HEK293 (cell line): ENCODE results near the gene CLTB.

ENCODE experiments used
- CTCF ChIA-PET: fragments of 350-600 bp; formaldehyde crosslinking; extraction: SDS; loops from one replicate; lab custom pipeline; 2021; ENCODE audit warnings: antibody characterized with exemption; lab: Yijun Ruan, JAX
- POLR2A ChIA-PET: fragments of 300-600 bp; formaldehyde crosslinking; extraction: SDS; loops from one replicate; lab custom pipeline; 2020; ENCODE audit warnings: antibody characterized with exemption, inconsistent platforms; lab: Yijun Ruan, JAX
- H3K27ac ChIP-seq: fragments of 200-500 bp; sonication (Bioruptor generic); 2 replicates; pipeline ENCODE4 v1.5.1; 2014; ENCODE audit warnings: low read depth, low read length, control low read depth, inconsistent platforms; ENCODE audit errors: extremely low read depth
- H3K36me3 ChIP-seq, 2 experiments: fragments of 200-500 bp in 1 of 2; sonication (Bioruptor generic) in 1 of 2; 1 replicate in 1 of 2; 2 replicates in 1 of 2; pipeline ENCODE4 v1.5.1; 2014 to 2017; ENCODE audit warnings: inconsistent platforms in 2 of 2, low read length in 2 of 2; ENCODE audit not compliant: control insufficient read depth in 2 of 2, insufficient read depth in 1 of 2
- H3K4me1 ChIP-seq: fragments of 200-500 bp; sonication (Bioruptor generic); 2 replicates; pipeline ENCODE4 v1.5.1; 2014; ENCODE audit warnings: mild to moderate bottlenecking, low read length, inconsistent platforms; ENCODE audit not compliant: control insufficient read depth, insufficient read depth
- H3K4me3 ChIP-seq: 2 replicates; pipeline ENCODE4 v1.5.1; 2011; ENCODE audit warnings: low read depth, mild to moderate bottlenecking, control low read depth, low read length, moderate library complexity
- H3K9me3 ChIP-seq: fragments of 200-500 bp; sonication (Bioruptor generic); 2 replicates; pipeline ENCODE4 v1.5.1; 2014; ENCODE audit warnings: low read depth, low read length, inconsistent platforms; ENCODE audit not compliant: control insufficient read depth, insufficient read depth
- FEZF1 ChIP-seq: fragments of 450-650 bp; formaldehyde crosslinking; IDR thresholded peaks from 2 replicates; pipeline ENCODE4 v1.5.1; 2016; ENCODE audit warnings: missing biosample characterization, missing genetic modification characterization
- MEIS1 ChIP-seq: sonication (generic); formaldehyde crosslinking; IDR thresholded peaks from 2 replicates; pipeline ENCODE4 v1.8.1; 2022; ENCODE audit warnings: missing genetic modification reagents, mild to moderate bottlenecking, borderline replicate concordance
- OVOL3 ChIP-seq: fragments of 450-650 bp; formaldehyde crosslinking; IDR thresholded peaks from 2 replicates; pipeline ENCODE4 v1.5.1; 2016; ENCODE audit warnings: missing biosample characterization, missing genetic modification characterization
- SCRT2 ChIP-seq: fragments of 450-650 bp; formaldehyde crosslinking; IDR thresholded peaks from 2 replicates; pipeline ENCODE4 v1.5.1; 2016; ENCODE audit warnings: missing biosample characterization, missing genetic modification characterization
- SP7 ChIP-seq: fragments of 450-650 bp; formaldehyde crosslinking; IDR thresholded peaks from 2 replicates; pipeline ENCODE4 v1.5.1; 2016; ENCODE audit warnings: missing biosample characterization, missing genetic modification characterization
- YY1 ChIP-seq: fragments of 450-650 bp; formaldehyde crosslinking; IDR thresholded peaks from 2 replicates; pipeline ENCODE4 v1.5.1; 2018; ENCODE audit warnings: missing biosample characterization, missing genetic modification characterization
- ZBTB17 ChIP-seq: fragments of 450-650 bp; formaldehyde crosslinking; IDR thresholded peaks from 2 replicates; pipeline ENCODE4 v1.5.1; 2016; ENCODE audit warnings: missing biosample characterization, missing genetic modification characterization
- ZBTB7A ChIP-seq: fragments of 450-650 bp; formaldehyde crosslinking; IDR thresholded peaks from 2 replicates; pipeline ENCODE4 v1.5.1; 2016; ENCODE audit warnings: low read depth, missing biosample characterization, missing genetic modification characterization
- ZFP3 ChIP-seq: fragments of 450-650 bp; formaldehyde crosslinking; IDR thresholded peaks from 2 replicates; pipeline ENCODE4 v1.5.1; 2016; ENCODE audit warnings: low read depth, missing biosample characterization, missing genetic modification characterization
- ZFP69B ChIP-seq: fragments of 450-650 bp; formaldehyde crosslinking; IDR thresholded peaks from 2 replicates; pipeline ENCODE4 v1.5.1; 2016; ENCODE audit warnings: missing biosample characterization, missing genetic modification characterization
- ZNF155 ChIP-seq: fragments of 450-650 bp; formaldehyde crosslinking; IDR thresholded peaks from 2 replicates; pipeline ENCODE4 v1.5.1; 2016; ENCODE audit warnings: missing biosample characterization, missing genetic modification characterization
- ZNF2 ChIP-seq: fragments of 450-650 bp; formaldehyde crosslinking; IDR thresholded peaks from 2 replicates; pipeline ENCODE4 v1.5.1; 2016; ENCODE audit warnings: missing biosample characterization, missing genetic modification characterization
- ZNF223 ChIP-seq: fragments of 450-650 bp; formaldehyde crosslinking; IDR thresholded peaks from 2 replicates; pipeline ENCODE4 v1.5.1; 2016; ENCODE audit warnings: missing biosample characterization, missing genetic modification characterization
- ZNF324 ChIP-seq: fragments of 450-650 bp; formaldehyde crosslinking; IDR thresholded peaks from 2 replicates; pipeline ENCODE4 v1.5.1; 2016; ENCODE audit warnings: missing biosample characterization, missing genetic modification characterization
- ZNF335 ChIP-seq: fragments of 450-650 bp; formaldehyde crosslinking; conservative IDR thresholded peaks from 2 replicates; pipeline ENCODE4 v1.5.1; 2016; ENCODE audit warnings: missing biosample characterization, missing genetic modification characterization
- ZNF404 ChIP-seq: fragments of 450-650 bp; formaldehyde crosslinking; IDR thresholded peaks from 2 replicates; pipeline ENCODE4 v1.5.1; 2017; ENCODE audit warnings: missing biosample characterization, missing genetic modification characterization
- ZNF433 ChIP-seq: fragments of 450-650 bp; formaldehyde crosslinking; IDR thresholded peaks from 2 replicates; pipeline ENCODE4 v1.5.1; 2016; ENCODE audit warnings: missing biosample characterization, missing genetic modification characterization, low read depth
- ZNF449 ChIP-seq: fragments of 450-650 bp; formaldehyde crosslinking; IDR thresholded peaks from 2 replicates; pipeline ENCODE4 v1.5.1; 2017; ENCODE audit warnings: missing biosample characterization, mild to moderate bottlenecking, missing genetic modification characterization, moderate library complexity
- ZNF747 ChIP-seq: fragments of 450-650 bp; formaldehyde crosslinking; IDR thresholded peaks from 2 replicates; pipeline ENCODE4 v1.5.1; 2016; ENCODE audit warnings: missing biosample characterization, missing genetic modification characterization
- ZNF785 ChIP-seq: fragments of 450-650 bp; formaldehyde crosslinking; IDR thresholded peaks from 2 replicates; pipeline ENCODE4 v1.5.1; 2016; ENCODE audit warnings: missing biosample characterization, missing genetic modification characterization
- TF ChIP-seq, protein P1 (sequence below): fragments of 450-650 bp; IDR thresholded peaks from 2 replicates; pipeline ENCODE4 v1.5.1; 2018; ENCODE audit warnings: missing biosample characterization, missing genetic modification characterization
- TF ChIP-seq, protein P2 (sequence below): fragments of 450-650 bp; formaldehyde crosslinking; IDR thresholded peaks from 2 replicates; pipeline ENCODE4 v1.5.1; 2016; ENCODE audit warnings: missing biosample characterization, missing genetic modification characterization
- TF ChIP-seq, protein P3 (sequence below): fragments of 450-650 bp; formaldehyde crosslinking; IDR thresholded peaks from 2 replicates; pipeline ENCODE4 v1.5.1; 2016; ENCODE audit warnings: missing biosample characterization, missing genetic modification characterization
- TF ChIP-seq, protein P4 (sequence below): fragments of 450-650 bp; formaldehyde crosslinking; IDR thresholded peaks from 2 replicates; pipeline ENCODE4 v1.5.1; 2016; ENCODE audit warnings: missing biosample characterization, missing genetic modification characterization

CLTB gene

GRCh38 chr5:176415952-176416924, at the start of gene CLTB (continued):
- TF ChIP-seq SCRT2 (no peak), ZNF433 (tag by site-specific recombination) (no peak), ZNF785 (tag by site-specific recombination) (0 out of 2 replicates have a peak, but pooled peaks have one; percentile 40), ZFP69B (tag by site-specific recombination) (peak; percentile 77), MEIS1 (CRISPR knock-in tag) (peak; percentile 20; the same call in 1 of the 2 replicates), ZBTB17 (peak; percentile 18; the same call in 1 of the 2 replicates), ZNF449 (tag by site-specific recombination) (peak; percentile 54), YY1 (tag by site-specific recombination) (peak; percentile 58; the same call in 1 of the 2 replicates)
- TF ChIP-seq, protein P1, sequence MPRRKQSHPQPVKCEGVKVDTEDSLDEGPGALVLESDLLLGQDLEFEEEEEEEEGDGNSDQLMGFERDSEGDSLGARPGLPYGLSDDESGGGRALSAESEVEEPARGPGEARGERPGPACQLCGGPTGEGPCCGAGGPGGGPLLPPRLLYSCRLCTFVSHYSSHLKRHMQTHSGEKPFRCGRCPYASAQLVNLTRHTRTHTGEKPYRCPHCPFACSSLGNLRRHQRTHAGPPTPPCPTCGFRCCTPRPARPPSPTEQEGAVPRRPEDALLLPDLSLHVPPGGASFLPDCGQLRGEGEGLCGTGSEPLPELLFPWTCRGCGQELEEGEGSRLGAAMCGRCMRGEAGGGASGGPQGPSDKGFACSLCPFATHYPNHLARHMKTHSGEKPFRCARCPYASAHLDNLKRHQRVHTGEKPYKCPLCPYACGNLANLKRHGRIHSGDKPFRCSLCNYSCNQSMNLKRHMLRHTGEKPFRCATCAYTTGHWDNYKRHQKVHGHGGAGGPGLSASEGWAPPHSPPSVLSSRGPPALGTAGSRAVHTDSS (tag by site-specific recombination) = peak; percentile 18; the same call in 1 of the 2 replicates

DNA sequence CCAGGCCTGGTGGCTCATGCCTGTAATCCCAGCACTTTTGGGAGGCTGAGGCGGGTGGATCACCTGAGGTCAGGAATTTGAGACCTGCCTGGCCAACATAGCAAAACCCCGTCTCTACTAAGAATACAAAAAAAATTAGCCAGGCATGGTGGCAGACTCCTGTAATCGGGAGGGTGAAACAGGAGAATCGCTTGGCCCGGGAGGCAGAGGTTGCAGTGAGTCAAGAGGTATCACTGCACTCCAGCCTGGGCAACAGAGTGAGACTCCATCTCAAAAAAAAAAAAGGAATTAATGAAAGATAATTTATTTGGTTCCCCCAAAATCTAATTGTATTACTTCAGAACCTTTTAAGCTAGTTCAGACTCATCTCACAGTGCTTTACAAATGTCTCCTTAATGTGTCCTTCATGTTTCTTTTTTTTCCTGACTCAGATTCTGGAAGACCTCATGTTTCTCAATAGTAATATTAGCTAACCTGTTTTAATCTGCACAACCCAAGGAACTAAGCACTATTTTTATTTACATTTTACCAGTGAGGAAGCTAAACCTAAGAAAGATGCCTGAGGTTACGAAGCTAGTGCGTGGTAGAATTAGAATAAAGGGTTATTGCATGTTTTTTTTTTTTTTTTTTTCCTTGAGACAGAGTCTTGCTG, 46.9 kb upstream of the CLTB start:
- H3K4me3 ChIP-seq = no peak overlapping the region
- peaks cover 0 to 18% of the 10 kb centered on the region in 2 experiments; a peak in 1 of 3 replicates for H3K36me3 ChIP-seq
- CTCF ChIA-PET = interaction anchor here (0.6 to 1.0 kb wide), 2 partner anchors 16 to 137 kb away, joined by 3 read pairs; no protein-coding TSS in a partner anchor
- POLR2A ChIA-PET = no interaction called here
- H3K27ac ChIP-seq = no peak overlapping the region
- H3K4me1 ChIP-seq = peaks cover 11% of the 10 kb centered on the region; the same call in 1 of the 2 replicates
- no peaks in the 10 kb centered on the region for H3K9me3 ChIP-seq
- TF ChIP-seq ZFP3 (tag by site-specific recombination) (no peak), ZNF335 (tag by site-specific recombination) (no peak), ZNF155 (tag by site-specific recombination) (no peak), ZNF404 (tag by site-specific recombination) (no peak), ZNF747 (tag by site-specific recombination) (no peak), ZNF324 (tag by site-specific recombination) (no peak), FEZF1 (tag by site-specific recombination) (no peak), ZBTB7A (tag by site-specific recombination) (no peak), SP7 (tag by site-specific recombination) (no peak), ZNF223 (tag by site-specific recombination) (no peak), OVOL3 (no peak), ZNF449 (tag by site-specific recombination) (no peak), ZNF2 (no peak)
- TF ChIP-seq, protein P2, sequence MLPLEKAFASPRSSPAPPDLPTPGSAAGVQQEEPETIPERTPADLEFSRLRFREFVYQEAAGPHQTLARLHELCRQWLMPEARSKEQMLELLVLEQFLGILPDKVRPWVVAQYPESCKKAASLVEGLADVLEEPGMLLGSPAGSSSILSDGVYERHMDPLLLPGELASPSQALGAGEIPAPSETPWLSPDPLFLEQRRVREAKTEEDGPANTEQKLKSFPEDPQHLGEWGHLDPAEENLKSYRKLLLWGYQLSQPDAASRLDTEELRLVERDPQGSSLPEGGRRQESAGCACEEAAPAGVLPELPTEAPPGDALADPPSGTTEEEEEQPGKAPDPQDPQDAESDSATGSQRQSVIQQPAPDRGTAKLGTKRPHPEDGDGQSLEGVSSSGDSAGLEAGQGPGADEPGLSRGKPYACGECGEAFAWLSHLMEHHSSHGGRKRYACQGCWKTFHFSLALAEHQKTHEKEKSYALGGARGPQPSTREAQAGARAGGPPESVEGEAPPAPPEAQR (tag by site-specific recombination) = no peak
- TF ChIP-seq, protein P3, sequence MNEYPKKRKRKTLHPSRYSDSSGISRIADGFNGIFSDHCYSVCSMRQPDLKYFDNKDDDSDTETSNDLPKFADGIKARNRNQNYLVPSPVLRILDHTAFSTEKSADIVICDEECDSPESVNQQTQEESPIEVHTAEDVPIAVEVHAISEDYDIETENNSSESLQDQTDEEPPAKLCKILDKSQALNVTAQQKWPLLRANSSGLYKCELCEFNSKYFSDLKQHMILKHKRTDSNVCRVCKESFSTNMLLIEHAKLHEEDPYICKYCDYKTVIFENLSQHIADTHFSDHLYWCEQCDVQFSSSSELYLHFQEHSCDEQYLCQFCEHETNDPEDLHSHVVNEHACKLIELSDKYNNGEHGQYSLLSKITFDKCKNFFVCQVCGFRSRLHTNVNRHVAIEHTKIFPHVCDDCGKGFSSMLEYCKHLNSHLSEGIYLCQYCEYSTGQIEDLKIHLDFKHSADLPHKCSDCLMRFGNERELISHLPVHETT (tag by site-specific recombination) = no peak
- TF ChIP-seq, protein P4, sequence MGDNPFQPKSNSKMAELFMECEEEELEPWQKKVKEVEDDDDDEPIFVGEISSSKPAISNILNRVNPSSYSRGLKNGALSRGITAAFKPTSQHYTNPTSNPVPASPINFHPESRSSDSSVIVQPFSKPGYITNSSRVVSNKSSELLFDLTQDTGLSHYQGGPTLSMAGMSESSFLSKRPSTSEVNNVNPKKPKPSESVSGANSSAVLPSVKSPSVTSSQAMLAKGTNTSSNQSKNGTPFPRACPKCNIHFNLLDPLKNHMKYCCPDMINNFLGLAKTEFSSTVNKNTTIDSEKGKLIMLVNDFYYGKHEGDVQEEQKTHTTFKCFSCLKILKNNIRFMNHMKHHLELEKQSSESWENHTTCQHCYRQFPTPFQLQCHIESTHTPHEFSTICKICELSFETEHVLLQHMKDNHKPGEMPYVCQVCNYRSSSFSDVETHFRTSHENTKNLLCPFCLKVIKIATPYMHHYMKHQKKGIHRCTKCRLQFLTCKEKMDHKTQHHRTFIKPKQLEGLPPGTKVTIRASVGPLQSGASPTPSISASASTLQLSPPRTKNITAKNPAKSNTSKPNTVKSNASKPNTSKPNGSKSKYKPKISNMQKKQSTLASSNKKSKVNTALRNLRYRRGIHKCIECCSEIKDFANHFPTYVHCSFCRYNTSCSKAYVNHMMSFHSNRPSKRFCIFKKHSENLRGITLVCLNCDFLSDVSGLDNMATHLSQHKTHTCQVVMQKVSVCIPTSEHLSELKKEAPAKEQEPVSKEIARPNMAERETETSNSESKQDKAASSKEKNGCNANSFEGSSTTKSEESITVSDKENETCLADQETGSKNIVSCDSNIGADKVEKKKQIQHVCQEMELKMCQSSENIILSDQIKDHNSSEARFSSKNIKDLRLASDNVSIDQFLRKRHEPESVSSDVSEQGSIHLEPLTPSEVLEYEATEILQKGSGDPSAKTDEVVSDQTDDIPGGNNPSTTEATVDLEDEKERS (tag by site-specific recombination) = no peak
